ENCODE results near the gene NEUROG1.

NEUROG1 gene

DNA sequence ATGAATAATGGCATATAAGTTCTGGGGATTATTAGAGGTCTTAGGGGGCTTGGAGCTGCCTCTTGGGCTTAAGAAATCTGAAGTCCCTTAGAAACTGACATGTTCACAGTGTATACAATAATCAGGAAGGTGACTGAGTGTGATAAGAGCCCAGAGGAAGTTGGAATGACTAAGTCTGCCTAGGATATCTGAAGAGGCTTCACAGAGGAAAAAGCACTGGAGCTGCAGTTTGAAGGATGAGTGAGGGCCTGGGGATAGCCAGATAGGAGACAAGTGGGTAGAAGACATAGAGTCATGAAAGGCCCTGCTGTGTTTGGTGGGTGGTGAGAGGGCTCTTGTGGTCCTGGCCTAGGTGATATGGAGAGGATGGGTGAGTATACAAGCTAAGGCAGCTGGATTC, 8.8 kb downstream of the NEUROG1 start:
- DNase-seq (ENCODE audit: low read depth in 2 of 2), result no peak
- TF ChIP-seq, protein P1, sequence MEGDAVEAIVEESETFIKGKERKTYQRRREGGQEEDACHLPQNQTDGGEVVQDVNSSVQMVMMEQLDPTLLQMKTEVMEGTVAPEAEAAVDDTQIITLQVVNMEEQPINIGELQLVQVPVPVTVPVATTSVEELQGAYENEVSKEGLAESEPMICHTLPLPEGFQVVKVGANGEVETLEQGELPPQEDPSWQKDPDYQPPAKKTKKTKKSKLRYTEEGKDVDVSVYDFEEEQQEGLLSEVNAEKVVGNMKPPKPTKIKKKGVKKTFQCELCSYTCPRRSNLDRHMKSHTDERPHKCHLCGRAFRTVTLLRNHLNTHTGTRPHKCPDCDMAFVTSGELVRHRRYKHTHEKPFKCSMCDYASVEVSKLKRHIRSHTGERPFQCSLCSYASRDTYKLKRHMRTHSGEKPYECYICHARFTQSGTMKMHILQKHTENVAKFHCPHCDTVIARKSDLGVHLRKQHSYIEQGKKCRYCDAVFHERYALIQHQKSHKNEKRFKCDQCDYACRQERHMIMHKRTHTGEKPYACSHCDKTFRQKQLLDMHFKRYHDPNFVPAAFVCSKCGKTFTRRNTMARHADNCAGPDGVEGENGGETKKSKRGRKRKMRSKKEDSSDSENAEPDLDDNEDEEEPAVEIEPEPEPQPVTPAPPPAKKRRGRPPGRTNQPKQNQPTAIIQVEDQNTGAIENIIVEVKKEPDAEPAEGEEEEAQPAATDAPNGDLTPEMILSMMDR (IDR thresholded peaks at IDR 0.05; ENCODE audit: low read depth, low read length), result no peak
- no peak overlapping the region for H3K4me3 ChIP-seq (replicated peaks in 1 of 2; ENCODE audit: low read depth in 2 of 2, low read length in 2 of 2)

DNA sequence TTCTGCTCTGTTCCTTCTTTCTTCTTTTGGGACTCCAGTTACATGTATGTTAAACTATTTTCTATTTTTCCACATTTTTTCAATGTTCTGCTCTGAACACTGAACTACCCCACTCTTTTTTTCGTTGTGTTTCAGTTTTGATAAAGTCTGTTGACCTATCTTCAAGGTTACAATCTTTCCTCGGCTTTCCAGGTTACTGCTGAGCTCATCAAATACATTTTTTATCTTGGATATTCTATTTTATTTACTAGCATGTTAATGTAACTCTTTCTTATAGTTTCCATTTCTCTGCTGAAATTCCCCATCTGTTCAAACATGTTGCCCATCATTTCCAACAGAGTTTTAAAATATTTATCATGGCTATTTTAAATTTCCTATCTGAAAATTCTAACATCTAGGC, 13.8 kb downstream of the NEUROG1 start:
- TF ChIP-seq, protein P1 (IDR thresholded peaks at IDR 0.05; ENCODE audit: low read depth, low read length), result no peak
- no peak overlapping the region for H3K4me3 ChIP-seq (replicated peaks in 1 of 2; ENCODE audit: low read depth in 2 of 2, low read length in 2 of 2)
- no peak for DNase-seq (ENCODE audit: low read depth in 2 of 2)

DNA sequence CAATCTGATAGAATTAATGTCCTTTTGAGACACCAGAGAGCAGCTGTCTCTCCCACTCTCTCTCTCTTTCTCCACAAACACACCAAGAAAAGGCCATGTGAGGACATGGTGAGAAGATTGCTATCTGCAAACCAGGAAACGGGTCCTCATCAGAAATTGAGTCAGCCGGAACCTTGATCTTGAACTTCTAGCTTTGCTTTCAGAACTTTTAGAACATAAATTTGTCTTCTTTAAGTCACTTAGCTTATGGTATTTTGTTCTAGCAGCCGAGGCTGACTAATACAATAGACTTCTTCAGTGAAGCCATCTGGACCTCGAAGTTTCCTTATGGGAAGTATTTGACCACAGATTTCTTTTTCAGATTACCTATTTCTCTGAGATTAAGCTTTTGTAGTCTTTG, 18.1 kb downstream of the NEUROG1 start:
- no peak for DNase-seq (ENCODE audit: low read depth in 2 of 2)
- TF ChIP-seq, protein P1 (IDR thresholded peaks at IDR 0.05; ENCODE audit: low read depth, low read length), result no peak
- H3K4me3 ChIP-seq (replicated peaks in 1 of 2; ENCODE audit: low read depth in 2 of 2, low read length in 2 of 2), result no peak overlapping the region

DNA sequence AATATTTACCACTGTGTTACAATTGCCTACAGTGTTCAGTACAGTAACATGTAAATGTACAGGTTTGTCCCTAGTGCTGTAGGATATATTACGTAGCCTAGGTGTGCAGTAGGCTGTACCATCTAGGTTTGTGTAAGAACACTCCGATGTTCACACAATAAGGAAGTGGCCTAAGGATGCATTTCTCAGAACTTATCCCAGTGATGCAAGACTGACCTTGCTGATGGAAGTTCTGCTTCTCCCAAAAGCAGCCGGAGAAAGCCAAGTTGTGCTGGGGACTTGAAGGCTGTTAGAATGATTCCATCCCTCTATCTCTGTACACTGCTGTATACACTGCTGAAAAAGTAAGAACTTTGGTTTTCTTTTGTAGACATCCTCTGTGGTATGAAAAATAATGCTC, 21.6 kb downstream of the NEUROG1 start:
- TF ChIP-seq, protein P1 (IDR thresholded peaks at IDR 0.05; ENCODE audit: low read depth, low read length), result no peak
- H3K4me3 ChIP-seq (replicated peaks in 1 of 2; ENCODE audit: low read depth in 2 of 2, low read length in 2 of 2), result no peak overlapping the region
- DNase-seq (ENCODE audit: low read depth in 2 of 2), result no peak

DNA sequence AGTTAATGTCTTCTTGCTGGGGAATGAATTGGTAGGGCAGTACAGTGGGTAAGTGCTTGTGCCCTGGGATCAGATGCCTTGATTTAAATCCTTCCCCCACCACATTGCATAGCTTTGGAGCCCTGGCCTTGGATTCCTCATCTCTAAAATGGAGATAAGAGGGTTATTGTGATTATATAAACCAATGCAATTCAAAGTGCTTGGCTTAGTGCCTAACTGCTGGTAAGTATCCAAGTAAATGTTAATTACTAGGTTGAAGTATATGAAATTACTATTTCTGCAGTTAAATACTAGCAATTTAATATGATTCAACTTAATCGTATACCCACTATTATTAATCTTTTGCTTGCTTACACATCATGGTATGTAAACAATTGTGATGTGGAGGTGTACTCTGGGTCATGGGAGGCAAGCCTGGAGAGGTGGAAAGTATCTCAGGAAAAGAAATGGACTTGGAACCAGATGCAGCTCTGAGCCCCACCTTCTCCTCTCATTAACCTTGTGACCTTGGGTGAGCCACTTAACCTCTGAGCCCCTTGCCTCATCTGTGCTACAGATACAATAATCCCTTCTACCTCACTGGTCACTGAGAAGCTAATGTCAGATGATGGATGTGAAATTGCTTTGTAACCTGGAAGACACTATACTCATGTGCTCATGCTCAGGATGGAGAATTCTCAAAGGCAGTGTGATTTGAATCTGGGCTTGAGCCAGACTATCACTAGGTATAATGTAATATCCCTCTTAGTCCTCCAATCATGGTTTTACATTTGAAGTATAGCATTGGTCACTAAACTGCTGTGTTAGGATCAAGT, 23.8 kb downstream of the NEUROG1 start:
- no peak for DNase-seq (ENCODE audit: low read depth in 2 of 2)
- TF ChIP-seq, protein P1 (IDR thresholded peaks at IDR 0.05; ENCODE audit: low read depth, low read length), result no peak

DNA sequence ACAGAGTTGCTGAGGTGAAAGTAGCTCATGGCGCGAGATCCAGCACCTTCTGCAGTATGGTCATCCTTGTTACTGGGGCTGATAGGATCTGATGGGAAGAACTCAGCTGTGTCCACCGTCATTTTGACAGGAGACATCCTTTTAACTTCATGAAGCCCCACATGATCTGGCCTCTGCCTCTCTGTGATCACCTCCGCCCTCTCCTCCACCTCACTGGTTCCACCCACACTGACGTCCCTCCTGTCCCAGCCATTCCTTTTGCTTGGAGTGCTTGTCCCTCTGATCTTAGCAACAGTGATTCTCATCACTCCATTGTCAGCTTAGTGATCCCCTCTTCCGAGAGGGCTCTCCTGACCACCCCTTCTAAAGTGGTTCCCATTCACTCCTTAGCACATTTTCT, 25.8 kb downstream of the NEUROG1 start:
- TF ChIP-seq, protein P1 (IDR thresholded peaks at IDR 0.05; ENCODE audit: low read depth, low read length), result no peak
- DNase-seq (ENCODE audit: low read depth in 2 of 2), result no peak
- no peak overlapping the region for H3K4me3 ChIP-seq (replicated peaks in 1 of 2; ENCODE audit: low read depth in 2 of 2, low read length in 2 of 2)

More for the DNA sequence above, 23.8 kb downstream of the NEUROG1 start:
- no peak overlapping the region for H3K4me3 ChIP-seq (replicated peaks in 1 of 2; ENCODE audit: low read depth in 2 of 2, low read length in 2 of 2)
